ENCODE measurements around the gene SORBS2. TPM values are rescaled to one million over a fixed set of nuclear protein-coding genes. Genes with fewer than 3 reads are reported as not detected.

SORBS2 gene
- total RNA-seq, 2 donors from 2014 or later = 210 to 218 TPM

DNA sequence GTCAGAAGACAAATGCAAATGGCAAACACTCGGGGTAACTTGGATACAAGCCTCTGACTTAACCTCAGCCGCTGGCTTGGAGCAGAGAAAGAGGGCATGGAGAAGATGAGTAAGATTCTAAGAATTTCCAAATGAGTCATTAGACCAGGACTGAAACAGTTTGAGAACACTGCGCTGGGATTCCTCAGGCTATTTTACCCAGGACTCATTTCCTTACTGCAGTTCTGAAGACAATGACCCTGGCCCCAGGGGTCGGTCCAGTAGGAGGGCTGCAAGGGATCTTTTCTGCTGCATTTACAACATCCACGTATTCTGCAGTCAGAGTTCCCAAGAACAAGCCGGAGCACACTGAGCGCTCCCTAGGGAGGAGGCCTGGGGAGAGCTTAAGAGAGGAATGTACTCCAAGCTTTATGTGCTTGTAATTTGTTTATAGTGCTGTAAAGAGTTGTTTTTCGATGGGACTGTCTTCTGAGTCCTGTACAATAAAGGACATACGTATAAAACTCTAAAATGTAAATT is 27.3 kb upstream of the SORBS2 start:
- intact Hi-C loops (cut with DNase I) = no loop called here
- H3K4me1 ChIP-seq = peaks cover 83% of the 10 kb centered on the region
- ATAC-seq = peak; percentile 51

GRCh38 chr4:185838514-185839193 is 26.7 kb upstream of the SORBS2 start:
- WGBS, 2 donors = 87 to 90% methylated on average over 10 to 11 of the region's 11 CpGs
- H3K9me3 ChIP-seq = no peaks in the 10 kb centered on the region
- DNase-seq (no peak), ATAC-seq (no peak)
- intact Hi-C loops (cut with DNase I) = no loop called here
- H3K36me3 ChIP-seq (replicated peaks in 1 of 2; ENCODE audit: insufficient read depth in 1 of 2, low read depth in 2 of 2) = no peaks in the 10 kb centered on the region
- no peaks in the 10 kb centered on the region for H3K27me3 ChIP-seq
- peaks cover 89% of the 10 kb centered on the region for H3K4me1 ChIP-seq
- no peak overlapping the region for H3K4me3 ChIP-seq
- peak overlapping the region; percentile 28 to 86 (median 69) for H3K27ac ChIP-seq
- TF ChIP-seq, protein P1, sequence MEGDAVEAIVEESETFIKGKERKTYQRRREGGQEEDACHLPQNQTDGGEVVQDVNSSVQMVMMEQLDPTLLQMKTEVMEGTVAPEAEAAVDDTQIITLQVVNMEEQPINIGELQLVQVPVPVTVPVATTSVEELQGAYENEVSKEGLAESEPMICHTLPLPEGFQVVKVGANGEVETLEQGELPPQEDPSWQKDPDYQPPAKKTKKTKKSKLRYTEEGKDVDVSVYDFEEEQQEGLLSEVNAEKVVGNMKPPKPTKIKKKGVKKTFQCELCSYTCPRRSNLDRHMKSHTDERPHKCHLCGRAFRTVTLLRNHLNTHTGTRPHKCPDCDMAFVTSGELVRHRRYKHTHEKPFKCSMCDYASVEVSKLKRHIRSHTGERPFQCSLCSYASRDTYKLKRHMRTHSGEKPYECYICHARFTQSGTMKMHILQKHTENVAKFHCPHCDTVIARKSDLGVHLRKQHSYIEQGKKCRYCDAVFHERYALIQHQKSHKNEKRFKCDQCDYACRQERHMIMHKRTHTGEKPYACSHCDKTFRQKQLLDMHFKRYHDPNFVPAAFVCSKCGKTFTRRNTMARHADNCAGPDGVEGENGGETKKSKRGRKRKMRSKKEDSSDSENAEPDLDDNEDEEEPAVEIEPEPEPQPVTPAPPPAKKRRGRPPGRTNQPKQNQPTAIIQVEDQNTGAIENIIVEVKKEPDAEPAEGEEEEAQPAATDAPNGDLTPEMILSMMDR (IDR thresholded peaks at IDR 0.05) = no peak
- TF ChIP-seq POLR2A (IDR thresholded peaks at IDR 0.05) = no peak

More for the DNA sequence above, 27.3 kb upstream of the SORBS2 start:
- 67 to 74% methylated on average over 9 of the region's 9 CpGs for WGBS, 2 donors
- Histone ChIP-seq H3K27ac (peak overlapping the region; percentile 16 to 86 (median 69)), H3K4me3 (no peak overlapping the region), H3K36me3 (replicated peaks in 1 of 2; ENCODE audit: insufficient read depth in 1 of 2, low read depth in 2 of 2) (no peaks in the 10 kb centered on the region), H3K9me3 (no peaks in the 10 kb centered on the region), H3K27me3 (no peaks in the 10 kb centered on the region)
- TF ChIP-seq, protein P1 (IDR thresholded peaks at IDR 0.05) = no peak
- TF ChIP-seq POLR2A (IDR thresholded peaks at IDR 0.05) = no peak
- peak in 3 of 4 donors; percentile 23 to 52 (median 43) for DNase-seq

- no peaks in the 10 kb centered on the region for H3K36me3 ChIP-seq (replicated peaks in 1 of 2; ENCODE audit: insufficient read depth in 1 of 2, low read depth in 2 of 2)
- H3K4me1 ChIP-seq = peaks cover 93% of the 10 kb centered on the region
- DNase-seq (no peak), ATAC-seq (no peak)
- H3K27ac ChIP-seq = peak overlapping the region; percentile 12 to 86 (median 75)
- 82 to 93% methylated on average over 3 to 6 of the region's 8 CpGs for WGBS, 2 donors
- TF ChIP-seq, protein P1 (IDR thresholded peaks at IDR 0.05) = no peak
- no peak for TF ChIP-seq POLR2A (IDR thresholded peaks at IDR 0.05)
- no peaks in the 10 kb centered on the region for H3K9me3 ChIP-seq
- no peaks in the 10 kb centered on the region for H3K27me3 ChIP-seq
- no peak overlapping the region for H3K4me3 ChIP-seq
- intact Hi-C loops (cut with DNase I) = no loop called here
These were observed 26.1 kb upstream of the SORBS2 start for GRCh38 chr4:185838104-185838452.

DNA sequence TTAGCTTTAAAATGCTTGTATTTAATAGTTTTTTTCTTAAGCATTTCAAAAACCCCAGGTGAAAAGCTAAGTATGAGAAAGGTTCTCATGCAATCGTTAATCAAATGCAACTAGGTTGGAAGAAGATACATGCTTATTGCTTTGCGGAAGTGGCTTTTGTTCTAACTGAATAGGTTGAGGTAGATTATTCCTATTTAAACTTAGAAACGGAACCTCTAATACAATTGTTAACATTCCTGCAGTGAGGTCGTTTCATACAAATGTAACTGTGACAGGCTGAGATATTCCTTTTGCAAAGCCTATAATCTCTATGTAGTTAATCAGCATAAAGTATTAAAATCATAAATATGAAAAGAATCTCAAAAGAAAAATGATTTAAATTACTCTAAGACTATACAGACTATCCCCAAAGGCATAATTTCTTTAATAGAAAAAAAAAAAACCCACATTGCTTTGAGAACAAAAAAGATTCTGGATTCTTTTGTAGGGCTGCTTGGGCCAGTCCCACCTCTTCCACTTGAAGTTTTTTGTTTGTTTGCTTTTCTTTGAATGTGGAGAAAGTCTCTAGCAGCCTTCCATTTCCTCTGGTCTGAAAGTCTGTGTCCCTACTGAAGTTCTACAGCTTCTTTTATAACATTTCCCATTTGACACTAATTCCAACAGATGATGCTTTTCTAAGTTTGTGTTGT is 25.6 kb upstream of the SORBS2 start:
- Histone ChIP-seq H3K4me3 (no peak overlapping the region), H3K27me3 (no peaks in the 10 kb centered on the region), H3K4me1 (peaks cover 93% of the 10 kb centered on the region), H3K27ac (peak overlapping the region in 3 of 4 donors; percentile 71 to 86 (median 79)), H3K36me3 (replicated peaks in 1 of 2; ENCODE audit: insufficient read depth in 1 of 2, low read depth in 2 of 2) (no peaks in the 10 kb centered on the region), H3K9me3 (no peaks in the 10 kb centered on the region)
- DNase-seq (no peak), ATAC-seq (no peak)
- no peak for TF ChIP-seq POLR2A (IDR thresholded peaks at IDR 0.05)
- TF ChIP-seq, protein P1 (IDR thresholded peaks at IDR 0.05) = no peak
- intact Hi-C loops (cut with DNase I) = no loop called here
- 17 to 23% methylated on average over 4 of the region's 4 CpGs for WGBS, 2 donors
